Measurements from ENCODE around the gene NDP.

The NDP gene

DNA sequence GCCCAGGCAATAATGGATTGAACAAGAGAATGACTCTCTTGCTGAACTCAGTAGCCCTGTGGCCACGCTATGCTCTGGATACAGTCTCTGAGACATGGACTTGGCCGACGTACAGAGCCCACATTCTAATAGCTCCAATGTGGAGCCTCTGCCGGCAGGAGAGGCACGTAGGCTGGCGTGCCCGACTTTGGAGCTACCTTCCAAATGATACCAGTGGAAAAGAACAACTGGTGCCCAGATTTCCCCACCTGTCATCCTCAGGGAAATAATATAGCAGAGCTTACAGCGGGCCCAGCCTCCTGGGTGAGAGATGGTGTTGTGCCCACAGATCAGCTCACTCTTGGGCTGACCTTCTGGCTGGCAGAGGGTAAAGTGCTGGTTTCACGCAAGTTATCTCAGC, 10.6 kb downstream of the NDP start:
- H3K4me1 ChIP-seq (ENCODE audit: insufficient read depth, low read length, severe bottlenecking) = no peaks in the 10 kb centered on the region
- no peak overlapping the region for H3K4me3 ChIP-seq (ENCODE audit: low read depth, low read length, poor library complexity, severe bottlenecking)
- no peaks in the 10 kb centered on the region for H4K20me1 ChIP-seq (ENCODE audit: insufficient read depth, low read length)
- H3K27ac ChIP-seq (ENCODE audit: low read depth, low read length, poor library complexity, severe bottlenecking) = no peak overlapping the region
- no peaks in the 10 kb centered on the region for H3K36me3 ChIP-seq (ENCODE audit: insufficient read depth, low read length)
- TF ChIP-seq EZH2 (IDR thresholded peaks at IDR 0.05; ENCODE audit: borderline replicate concordance, low read length) = no peak
- no peak for TF ChIP-seq CTCF (IDR thresholded peaks at IDR 0.05; ENCODE audit: low read length)
- no peaks in the 10 kb centered on the region for H3K9me2 ChIP-seq (ENCODE audit: low read depth, low read length)
- no peaks in the 10 kb centered on the region for H3F3A ChIP-seq (ENCODE audit: insufficient read depth, low read length)
- no peaks in the 10 kb centered on the region for H3K27me3 ChIP-seq (ENCODE audit: insufficient read depth, low read length)
- H3K9me3 ChIP-seq (ENCODE audit: low read length) = no peaks in the 10 kb centered on the region
- no peaks in the 10 kb centered on the region for H3K79me2 ChIP-seq (ENCODE audit: insufficient read depth, low read length)
- no peak overlapping the region for H3K9ac ChIP-seq (ENCODE audit: low read length)
- no peak overlapping the region for H3K4me2 ChIP-seq (ENCODE audit: low read length)
- no peak overlapping the region for H2AFZ ChIP-seq (ENCODE audit: low read length)

DNA sequence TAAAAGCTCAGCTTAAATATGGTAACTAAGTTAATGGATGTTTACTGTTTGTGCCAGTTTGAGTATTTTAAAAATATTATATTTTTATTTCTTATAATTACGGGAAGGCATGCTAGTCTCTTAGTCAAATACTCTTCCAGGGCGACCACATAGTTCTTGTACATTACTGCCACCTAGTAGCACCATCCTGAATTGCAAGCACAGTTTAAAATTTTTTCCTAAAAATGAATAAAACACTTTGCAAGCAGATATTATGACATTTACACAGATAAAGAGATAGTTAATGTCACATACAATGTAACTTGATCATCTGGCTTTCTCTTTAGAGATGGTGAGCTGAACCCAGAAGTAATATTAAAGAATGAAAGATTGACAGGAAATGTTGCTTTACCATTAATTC, 11.5 kb downstream of the NDP start:
- Histone ChIP-seq H3K9ac (ENCODE audit: low read length) (no peak overlapping the region), H3K4me2 (ENCODE audit: low read length) (no peak overlapping the region), H3K4me1 (ENCODE audit: insufficient read depth, low read length, severe bottlenecking) (no peaks in the 10 kb centered on the region), H4K20me1 (ENCODE audit: insufficient read depth, low read length) (no peaks in the 10 kb centered on the region), H3F3A (ENCODE audit: insufficient read depth, low read length) (no peaks in the 10 kb centered on the region), H3K27me3 (ENCODE audit: insufficient read depth, low read length) (no peaks in the 10 kb centered on the region), H3K4me3 (ENCODE audit: low read depth, low read length, poor library complexity, severe bottlenecking) (no peak overlapping the region), H2AFZ (ENCODE audit: low read length) (no peak overlapping the region), H3K79me2 (ENCODE audit: insufficient read depth, low read length) (no peaks in the 10 kb centered on the region), H3K36me3 (ENCODE audit: insufficient read depth, low read length) (no peaks in the 10 kb centered on the region), H3K27ac (ENCODE audit: low read depth, low read length, poor library complexity, severe bottlenecking) (no peak overlapping the region), H3K9me3 (ENCODE audit: low read length) (no peaks in the 10 kb centered on the region), H3K9me2 (ENCODE audit: low read depth, low read length) (no peaks in the 10 kb centered on the region)
- TF ChIP-seq EZH2 (IDR thresholded peaks at IDR 0.05; ENCODE audit: borderline replicate concordance, low read length) = no peak
- TF ChIP-seq CTCF (IDR thresholded peaks at IDR 0.05; ENCODE audit: low read length) = peak; percentile 22

GRCh38 chrX:43958529-43958928, 14.7 kb downstream of the NDP start:
- Histone ChIP-seq H3K27me3 (ENCODE audit: insufficient read depth, low read length) (no peaks in the 10 kb centered on the region), H3K9ac (ENCODE audit: low read length) (no peak overlapping the region), H3K4me3 (ENCODE audit: low read depth, low read length, poor library complexity, severe bottlenecking) (no peak overlapping the region), H3K4me1 (ENCODE audit: insufficient read depth, low read length, severe bottlenecking) (no peaks in the 10 kb centered on the region), H3K9me2 (ENCODE audit: low read depth, low read length) (no peaks in the 10 kb centered on the region), H3K27ac (ENCODE audit: low read depth, low read length, poor library complexity, severe bottlenecking) (no peak overlapping the region), H3K36me3 (ENCODE audit: insufficient read depth, low read length) (no peaks in the 10 kb centered on the region), H3K79me2 (ENCODE audit: insufficient read depth, low read length) (no peaks in the 10 kb centered on the region), H3K9me3 (ENCODE audit: low read length) (no peaks in the 10 kb centered on the region), H4K20me1 (ENCODE audit: insufficient read depth, low read length) (no peaks in the 10 kb centered on the region), H3F3A (ENCODE audit: insufficient read depth, low read length) (no peaks in the 10 kb centered on the region), H3K4me2 (ENCODE audit: low read length) (no peak overlapping the region), H2AFZ (ENCODE audit: low read length) (no peak overlapping the region)
- TF ChIP-seq CTCF (IDR thresholded peaks at IDR 0.05; ENCODE audit: low read length) (peak; percentile 54), EZH2 (IDR thresholded peaks at IDR 0.05; ENCODE audit: borderline replicate concordance, low read length) (no peak)
